Measurements from ENCODE around the gene DGKQ.
A peak's percentile ranks its signal among the peaks of the same experiment; 100 is the strongest.
"Not testable (repeated sequence)": the region's sequence is repeated elsewhere in the genome, so short reads cannot be mapped to it uniquely, and the experiment has no call there.

Gene DGKQ

DNA sequence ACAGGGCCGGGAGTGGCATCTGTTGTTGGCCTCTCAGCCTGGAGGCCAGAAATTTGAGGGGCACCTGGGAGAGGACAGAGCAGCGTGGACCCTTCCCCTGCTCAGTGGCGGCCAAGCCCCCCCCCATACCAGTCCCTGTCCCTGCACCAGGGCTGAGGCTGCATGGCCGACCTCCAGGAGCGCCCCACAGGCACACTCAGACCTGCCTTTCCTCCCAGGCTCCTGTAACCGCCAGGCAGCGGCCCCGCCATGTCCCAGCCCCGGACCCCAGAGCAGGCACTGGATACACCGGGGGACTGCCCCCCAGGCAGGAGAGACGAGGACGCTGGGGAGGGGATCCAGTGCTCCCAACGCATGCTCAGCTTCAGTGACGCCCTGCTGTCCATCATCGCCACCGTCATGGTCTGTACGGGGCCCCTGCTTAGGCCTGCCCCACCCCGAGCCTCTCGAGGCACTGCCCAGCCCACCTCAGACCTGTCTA lies 25.8 kb downstream of the DGKQ start:
- DNase-seq, result no peak

DNA sequence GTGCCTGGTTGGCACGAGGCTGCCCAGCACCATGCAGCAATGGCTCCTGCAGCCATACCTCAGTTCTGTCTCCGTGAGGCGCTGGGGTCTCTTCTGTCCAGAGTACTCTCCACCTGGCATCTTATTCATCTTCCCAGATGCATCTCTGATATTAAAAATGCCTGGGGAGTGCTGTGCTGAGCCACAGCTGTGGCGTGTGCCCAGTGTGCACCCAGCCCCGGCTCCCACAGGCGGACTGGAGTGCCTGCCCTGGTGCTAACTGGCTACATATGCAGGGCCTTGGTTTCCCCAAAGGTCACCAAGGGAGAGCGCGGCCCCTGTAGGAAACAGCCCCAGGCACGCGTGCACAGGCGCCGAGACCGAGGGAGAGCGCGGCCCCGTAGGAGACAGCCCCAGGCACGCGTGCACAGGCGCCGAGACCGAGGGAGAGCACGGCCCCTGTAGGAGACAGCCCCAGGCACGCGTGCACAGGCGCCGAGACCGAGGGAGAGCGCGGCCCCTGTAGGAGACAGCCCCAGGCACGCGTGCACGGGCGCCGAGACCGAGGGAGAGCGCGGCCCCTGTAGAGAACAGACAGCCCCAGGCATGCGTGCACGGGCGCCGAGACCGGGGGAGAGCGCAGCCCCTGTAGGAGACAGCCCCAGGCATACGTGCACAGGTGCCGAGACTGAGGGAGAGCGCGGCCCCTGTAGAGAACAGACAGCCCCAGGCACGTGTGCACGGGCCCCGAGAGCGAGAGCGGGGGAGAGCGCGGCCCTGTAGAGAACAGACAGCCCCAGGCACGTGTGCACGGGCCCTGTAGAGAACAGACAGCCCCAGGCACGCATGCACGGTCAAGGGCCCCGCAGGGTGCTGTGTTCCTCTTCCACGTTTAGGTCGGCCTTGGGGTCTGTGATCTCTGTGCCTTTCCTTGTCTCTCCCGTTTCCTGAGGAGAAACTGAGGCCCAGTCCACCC lies 26.6 kb downstream of the DGKQ start:
- no peak for DNase-seq

DNA sequence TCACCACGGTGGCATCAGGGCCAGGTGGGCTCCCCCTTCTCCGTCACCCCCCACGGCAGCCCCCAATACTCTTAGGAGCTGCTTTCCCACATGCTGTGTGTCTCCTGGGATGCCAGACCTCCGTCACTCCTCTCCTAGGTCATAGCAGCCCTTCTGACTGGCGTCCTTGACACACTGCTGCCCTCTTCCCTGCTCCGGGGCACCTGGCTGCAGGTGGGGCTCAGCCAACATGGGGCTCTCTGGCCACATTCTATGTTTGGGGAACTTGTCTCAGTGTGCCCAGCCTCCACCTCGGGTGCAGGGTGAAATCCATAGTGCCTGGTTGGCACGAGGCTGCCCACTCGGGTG lies 27.3 kb downstream of the DGKQ start:
- no peak for DNase-seq

DNA sequence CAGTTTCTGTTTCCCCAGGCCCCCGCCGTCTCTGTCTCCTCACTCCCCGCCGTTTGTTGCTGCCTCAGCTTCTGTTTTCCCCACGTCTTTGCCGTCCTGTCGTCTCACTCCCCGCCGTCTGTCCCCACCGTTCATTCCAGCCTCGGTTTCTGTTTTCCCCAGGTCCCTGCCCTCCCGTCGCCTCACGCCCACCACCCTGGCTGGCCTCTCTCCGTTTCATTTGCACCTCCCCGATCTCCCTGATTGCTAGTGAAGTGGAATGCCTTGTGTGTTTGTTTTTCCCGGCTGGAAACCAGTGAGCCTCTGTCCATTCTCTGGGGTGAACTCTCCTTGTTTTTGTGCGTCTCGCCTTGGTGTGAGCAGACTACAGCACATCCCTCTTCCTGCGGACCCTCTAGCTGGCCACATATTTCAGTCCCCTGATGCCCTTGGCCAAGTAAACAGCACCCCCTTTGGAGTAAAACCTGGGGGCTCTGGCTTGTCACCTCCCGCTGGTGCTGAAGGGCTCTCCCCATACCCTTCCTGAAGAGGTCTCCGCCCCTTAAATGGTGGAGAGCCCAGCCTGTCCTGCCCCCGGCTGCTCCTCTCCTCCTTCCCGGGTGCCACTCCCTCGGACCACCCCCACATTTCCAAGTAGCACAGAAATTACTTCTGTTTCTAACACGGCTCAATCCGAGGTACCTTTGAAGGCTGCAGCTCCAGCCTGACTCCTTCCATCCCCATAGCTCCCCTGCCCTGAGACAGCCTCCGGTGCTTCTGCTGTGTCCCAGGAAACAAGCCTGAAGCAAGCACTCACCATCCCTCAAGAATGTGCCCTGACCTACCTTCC lies 27.9 kb downstream of the DGKQ start:
- no peak for DNase-seq

DNA sequence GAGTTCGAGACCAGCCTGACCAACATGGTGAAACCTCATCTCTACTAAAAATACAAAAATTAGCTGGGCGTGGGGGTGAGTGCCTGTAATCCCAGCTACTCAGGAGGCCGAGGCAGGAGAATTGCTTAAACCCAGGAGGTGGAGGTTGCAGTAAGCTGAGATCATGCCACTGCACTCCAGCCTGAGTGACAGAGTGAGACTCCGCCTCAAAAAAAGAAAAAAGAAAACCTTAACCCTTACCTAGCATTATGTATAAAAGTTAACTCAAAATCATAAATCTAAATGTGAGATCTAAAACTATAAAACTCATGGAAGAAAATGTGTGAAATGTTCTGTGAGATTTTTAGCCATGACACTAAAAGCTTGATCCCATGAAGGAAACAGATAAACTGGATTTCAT lies 33.9 kb downstream of the DGKQ start:
- not testable (repeated sequence) for DNase-seq

DNA sequence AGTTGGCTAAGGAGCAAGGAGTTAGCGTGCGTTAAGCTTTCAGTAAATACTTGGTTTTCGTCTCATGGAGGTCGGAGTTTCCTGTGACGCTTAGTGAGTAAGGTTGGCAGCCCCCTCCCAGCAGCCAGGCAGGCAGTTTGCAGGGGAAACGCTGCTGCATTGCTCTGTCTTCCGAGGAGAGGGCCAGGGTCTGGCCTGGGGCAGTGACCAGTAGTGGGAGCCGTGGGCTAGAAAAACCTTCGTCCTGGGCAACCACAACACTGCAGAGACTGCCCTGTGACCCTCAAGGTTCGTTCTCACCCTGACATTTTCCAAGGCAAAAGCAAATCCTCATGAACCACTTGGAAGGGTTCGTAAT lies 40.7 kb downstream of the DGKQ start:
- no peak for DNase-seq

DNA sequence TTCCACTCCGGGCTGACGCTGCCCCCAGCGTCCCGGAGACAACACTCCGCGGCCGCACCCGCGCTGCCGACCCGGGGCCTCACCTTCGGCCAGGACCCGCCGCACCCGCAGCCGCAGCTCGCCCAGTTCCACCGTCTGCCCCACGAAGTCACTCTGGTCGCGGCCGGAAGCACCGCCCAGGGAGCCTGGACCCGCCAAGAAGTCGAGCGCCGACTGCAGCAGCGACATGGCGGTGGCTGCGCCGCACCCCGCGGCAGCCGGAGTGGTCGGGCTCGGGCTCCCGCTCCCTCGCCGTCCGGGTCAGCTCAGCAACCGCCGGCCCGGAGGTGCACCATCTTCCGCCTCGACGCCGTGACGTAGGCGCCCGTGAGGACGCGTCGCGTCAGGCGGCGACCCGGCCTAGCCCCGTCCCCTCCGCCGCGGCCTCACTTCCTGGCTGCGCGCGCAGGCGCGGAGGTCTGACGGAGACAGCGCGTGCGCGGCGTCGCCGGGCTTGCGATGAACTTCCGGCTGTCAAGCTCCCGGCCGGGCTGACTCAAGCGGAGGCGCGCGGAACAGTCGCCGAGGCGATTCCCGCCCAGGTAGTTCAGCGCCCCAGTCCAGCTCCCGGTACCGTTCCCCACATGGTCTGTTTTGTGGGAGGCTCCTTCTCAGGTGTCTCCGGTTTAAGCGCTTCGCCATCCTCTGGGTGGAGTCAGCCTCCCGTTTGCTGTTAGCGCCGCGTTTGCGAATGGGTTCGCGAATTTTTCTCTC lies 41.2 kb downstream of the DGKQ start, which contains the start of the genes GAK and TMEM175:
GAK (minus strand) TSS at position 357 of the 753 bp plus-strand sequence; CDS start at position 228, 129 bp downstream.
TMEM175 (plus strand) TSS at position 501 of the 753 bp plus-strand sequence. CDS start 15,280 bp downstream, outside the sequence.
- DNase-seq, result peak; percentile 95

DNA sequence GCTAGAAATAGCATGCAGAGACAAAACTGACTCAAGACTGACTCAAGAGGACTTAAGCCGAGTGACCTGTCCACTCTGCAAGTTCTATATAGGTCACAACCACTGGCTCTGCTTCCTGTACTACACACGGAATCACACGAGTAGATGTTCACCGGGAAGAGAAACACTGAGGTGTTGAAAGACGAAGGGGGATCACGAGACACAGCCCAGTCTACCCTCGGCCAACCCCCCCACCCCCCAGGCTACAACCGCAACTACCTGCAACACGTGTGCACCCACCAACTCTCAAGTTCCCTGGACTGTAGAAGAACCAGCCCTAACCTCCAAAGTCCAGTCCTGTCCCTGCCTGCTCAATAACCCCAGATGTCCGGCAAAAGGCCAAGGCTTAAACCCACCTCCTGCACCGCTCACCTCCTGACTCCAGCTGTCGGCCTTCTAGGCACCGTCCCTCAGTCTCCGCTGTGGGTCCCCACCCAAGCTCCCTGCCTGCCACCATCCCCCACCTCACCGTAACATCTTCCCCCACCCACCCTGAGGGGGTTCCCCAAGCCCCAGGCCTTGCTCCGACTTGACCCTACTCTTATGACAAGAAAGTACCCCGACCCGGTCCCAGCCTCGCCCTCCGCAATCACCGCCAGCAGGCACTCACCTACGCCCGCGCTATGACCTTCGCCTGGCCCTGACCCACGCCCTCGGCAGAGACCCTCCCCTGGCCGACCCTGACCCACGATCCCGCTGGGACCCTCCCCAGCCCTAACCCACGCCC lies 42.0 kb downstream of the DGKQ start:
- no peak for DNase-seq

DNA sequence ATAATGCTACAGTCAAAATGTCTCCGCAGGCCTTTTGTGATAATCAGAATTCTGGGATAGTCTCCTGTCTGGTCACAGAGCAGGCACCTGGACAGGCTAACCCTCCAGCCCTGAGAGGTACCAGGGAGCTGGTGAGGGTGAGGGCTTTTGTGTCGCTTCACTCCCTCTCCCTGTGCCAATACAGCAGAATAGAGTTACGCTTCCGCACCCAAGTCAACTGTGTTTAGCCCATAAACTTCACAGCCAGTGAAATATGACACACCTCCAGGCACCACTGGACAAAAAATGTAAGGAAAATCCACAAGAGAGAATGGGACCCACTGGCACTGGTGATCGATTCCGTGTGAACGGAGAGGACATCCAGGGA lies 42.6 kb downstream of the DGKQ start:
- no peak for DNase-seq

DNA sequence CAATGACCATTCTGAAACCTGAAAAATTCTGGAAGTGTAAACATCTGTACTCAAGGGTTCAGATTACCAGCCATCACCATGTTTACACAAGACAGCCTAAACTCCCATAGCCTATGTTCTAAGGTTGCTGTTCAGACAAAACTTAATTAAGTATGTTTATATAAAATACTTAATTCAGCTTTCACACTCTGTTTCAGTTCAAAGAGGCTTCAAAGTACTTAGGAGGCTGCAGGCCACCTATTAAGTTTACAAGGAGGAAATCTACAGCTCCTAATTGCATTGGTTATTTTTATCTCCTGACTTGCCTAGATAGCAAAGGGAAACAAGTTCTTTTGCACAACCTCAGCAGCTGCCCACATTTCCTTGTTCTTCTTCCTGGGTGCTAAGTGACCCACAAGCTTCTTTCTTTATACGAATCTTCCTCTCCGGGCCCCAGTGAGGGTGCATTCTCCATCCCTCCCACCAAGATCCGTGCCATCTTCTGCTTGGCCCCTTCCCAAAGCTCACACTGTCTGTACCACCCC lies 43.3 kb downstream of the DGKQ start:
- no peak for DNase-seq

DNA sequence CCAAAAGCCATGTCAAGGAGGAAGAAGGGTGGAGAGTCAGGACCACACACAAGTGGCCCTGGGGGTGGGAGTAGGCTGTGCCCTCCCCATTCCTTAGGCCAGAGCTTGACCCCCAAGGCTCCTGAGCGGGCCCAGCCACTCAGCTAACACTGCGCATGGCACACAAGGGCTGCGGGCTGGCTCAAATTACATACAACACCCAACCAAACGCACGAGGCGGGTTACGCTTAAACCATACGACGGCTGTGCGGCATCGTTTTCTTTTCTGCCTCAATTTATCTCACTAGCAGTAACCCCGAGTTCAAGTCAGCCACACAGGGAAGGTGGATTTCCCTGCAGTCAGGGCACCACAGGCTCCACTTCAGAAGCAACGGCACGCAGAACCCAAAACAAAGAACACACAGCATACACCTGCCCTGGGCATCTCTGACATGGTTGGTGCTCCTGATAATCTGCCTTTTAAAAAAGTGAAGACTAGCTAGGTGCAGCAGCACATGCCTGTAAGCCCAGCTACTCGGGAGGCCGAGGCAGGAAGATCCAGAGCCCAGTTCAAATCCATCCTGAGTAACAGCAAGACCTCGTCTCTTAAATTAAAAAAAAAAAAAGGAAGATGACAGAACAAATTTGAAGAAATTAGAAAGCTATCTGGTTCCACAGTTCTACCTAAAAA lies 44.1 kb downstream of the DGKQ start:
- DNase-seq, result no peak

DNA sequence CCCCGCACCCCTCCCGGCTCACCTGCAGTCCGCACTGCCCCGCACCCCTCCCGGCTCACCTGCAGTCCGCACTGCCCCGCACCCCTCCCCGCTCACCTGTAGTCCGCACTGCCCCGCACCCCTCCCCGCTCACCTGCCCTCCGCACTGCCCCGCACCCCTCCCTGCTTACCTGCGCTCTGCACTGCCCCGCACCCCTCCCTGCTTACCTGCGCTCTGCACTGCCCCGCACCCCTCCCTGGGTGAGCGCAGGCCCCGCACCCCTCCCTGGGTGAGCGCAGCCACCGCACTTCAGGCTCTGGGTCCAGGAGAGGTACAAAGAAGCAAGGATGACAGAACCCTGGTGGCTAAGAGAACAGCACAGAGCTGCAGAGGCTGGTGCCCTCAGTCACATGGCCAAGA lies 45.8 kb downstream of the DGKQ start:
- not testable (repeated sequence) for DNase-seq

DNA sequence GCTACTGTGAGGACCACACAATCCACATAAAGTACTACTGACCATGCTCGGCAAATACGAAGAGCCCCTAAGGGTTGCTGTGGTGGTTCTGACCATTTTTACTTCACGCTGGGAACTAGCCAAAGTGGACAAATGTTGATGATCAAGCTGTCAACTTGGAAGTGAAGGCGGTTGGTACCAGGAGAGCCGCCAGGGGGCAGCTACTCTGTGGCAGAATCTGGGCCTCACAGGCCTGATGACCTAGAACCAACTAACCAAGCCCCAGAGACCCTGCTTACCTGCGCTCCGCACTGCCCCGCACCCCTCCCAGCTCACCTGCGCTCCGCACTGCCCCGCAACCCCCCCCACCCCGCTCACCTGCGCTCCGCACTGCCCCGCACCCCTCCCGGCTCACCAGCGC lies 46.8 kb downstream of the DGKQ start:
- DNase-seq, result no peak

DNA sequence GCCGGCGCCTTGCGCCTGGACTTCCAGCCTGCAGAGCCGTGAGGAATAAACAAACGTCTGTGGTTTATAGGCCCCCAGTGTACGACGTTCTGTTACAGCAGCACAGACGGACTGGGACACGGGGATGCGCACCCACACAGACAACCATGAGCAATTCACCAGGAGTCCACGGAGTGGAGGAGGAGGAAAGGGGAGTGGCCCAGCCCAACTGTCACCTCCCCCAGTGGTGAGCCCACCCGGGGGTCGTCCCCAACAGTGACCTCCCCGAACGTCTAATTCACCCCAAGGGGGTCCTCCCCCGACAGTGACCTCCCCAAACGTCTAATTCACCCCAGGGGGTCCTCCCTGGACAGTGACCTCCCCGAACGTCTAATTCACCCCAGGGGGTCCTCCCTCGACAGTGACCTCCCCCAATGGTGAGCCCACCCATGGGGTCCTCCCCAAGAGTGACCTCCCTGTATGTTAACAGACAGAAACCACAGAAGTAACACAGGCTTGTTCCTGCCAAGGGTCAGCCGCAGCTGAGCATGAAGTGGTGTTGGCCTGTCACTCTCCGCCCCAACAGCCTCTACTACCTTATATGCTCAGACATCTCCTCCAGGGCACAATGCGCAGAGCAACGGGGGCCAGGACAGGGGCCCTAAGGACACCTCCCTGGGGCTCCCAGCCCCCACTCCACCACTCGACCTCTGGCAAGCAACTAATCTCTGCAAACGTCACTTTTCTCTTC lies 47.4 kb downstream of the DGKQ start:
- DNase-seq, result no peak

DNA sequence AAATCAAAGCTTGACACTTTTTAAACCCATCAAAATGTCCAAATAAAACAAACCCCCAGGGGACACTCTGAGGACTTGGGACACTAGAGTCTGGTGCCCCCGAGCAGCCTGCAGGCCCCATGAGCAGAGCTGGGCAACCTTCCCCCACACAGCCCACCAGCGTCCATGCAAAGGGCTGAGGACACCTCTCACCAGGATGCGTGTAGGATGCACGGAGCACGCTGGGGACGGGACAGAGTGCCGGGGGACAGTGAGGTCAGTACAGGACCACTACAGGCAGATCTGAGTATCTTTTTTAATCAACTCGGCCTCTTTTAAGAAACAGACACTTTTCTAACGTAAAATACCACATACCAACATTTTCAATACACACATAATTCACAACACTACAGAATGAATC lies 48.2 kb downstream of the DGKQ start:
- no peak for DNase-seq

DNA sequence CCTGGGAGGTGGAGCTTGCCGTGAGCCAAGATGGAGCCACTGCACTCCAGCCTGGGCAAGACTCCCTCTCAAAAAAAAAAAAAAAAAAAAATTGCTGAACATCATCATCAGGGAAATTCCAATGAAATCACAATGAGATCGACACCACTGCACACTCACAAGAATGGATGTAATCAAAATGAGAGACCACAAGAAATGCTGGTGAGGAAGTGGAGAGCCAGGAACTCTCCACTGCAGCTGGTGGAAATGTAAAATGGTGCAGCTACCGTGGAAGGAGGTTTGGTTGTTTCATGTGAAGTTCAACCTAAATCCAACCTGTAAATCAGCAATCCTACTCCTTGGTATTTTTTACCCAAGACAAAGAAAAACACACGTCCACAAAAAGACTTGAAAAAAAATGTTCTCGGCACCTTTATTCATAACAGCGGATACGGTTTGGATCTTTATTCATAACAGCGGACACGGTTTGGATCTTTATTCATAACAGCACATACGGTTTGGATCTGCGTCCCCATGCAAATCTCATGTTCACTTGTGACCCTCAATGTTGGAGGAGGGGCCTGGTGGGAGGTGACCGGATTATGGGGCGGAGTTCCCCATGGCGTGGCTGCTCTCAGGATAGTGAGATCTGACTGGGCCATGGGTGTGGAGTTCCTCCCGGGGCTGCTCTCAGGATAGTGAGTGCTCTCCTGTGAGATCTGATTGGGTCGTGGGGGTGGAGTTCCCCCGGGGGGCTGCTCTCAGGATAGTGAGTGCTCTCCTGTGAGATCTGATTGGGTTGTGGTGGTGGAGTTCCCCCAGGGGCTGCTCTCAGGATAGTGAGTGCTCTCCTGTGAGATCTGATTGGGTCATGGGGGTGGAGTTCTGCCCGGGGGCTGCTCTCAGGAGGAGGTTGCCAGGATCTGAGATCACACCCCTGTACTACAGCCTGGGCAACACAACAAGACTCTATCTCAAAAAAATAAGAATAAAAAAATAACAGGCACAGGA lies 49.0 kb downstream of the DGKQ start:
- peak; percentile 60 for DNase-seq

DNA sequence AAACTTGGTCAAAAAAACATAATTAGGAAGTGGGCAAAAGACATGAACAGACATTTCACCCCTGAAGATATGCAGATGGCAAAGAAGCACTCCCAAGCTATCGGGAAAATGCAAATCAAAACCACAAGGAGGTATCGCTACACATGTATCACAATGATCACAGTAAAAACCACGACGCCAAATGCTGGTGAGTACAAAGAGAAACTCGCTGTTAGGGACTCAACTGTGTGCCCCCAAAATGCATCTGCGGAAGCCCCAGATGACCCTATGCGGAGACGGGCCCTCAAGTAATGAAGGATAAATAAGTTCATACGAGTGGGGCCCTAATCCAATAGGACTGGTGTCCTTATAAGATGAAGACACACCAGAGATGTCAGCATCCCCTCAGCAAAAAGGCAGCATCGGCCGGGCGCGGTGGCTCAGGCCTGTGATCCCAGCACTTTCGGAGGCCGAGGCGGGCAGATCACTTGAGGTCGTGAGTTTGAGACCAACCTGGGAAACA lies 51.5 kb downstream of the DGKQ start:
- no peak for DNase-seq

DNA sequence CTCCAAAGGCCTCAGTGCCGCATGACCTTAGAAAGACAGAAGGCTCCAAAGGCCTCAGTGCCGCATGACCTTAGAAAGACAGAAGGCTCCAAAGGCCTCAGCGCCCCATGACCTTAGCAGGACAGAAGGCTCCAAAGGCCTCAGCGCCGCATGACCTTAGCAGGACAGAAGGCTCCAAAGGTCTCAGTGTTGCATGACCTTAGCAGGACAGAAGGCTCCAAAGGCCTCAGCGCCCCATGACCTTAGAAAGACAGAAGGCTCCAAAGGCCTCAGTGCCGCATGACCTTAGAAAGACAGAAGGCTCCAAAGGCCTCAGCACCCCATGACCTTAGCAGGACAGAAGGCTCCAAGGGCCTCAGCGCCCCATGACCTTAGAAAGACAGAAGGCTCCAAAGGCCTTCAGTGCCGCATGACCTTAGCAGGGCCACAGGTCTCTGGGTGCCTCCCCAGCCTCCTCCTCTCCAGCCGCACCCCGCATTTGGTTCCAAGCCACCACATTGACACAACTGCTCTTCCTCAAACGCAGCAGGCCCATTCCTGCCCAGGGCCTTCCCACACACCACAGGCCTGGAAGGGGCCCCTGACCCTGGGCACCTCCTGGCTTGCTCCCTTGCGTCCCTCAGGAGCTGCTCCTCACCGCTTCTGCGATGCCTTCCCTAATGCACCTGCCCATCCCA lies 54.2 kb downstream of the DGKQ start:
- DNase-seq, result not testable (repeated sequence)
